NT2/D1 (cell line): ENCODE data around the gene NEURL3.

Experiments used
- SUZ12 ChIP-seq: IDR thresholded peaks from 2 replicates; pipeline ENCODE4 v1.6.1; 2011; ENCODE audit not compliant: insufficient read length, insufficient read depth; ENCODE audit errors: extremely low read depth
- YY1 ChIP-seq: IDR thresholded peaks from 2 replicates; pipeline ENCODE4 v1.6.1; 2011; ENCODE audit not compliant: insufficient read length, insufficient read depth
- ZNF274 ChIP-seq: IDR thresholded peaks from 2 replicates; pipeline ENCODE4 v1.6.1; 2011; ENCODE audit warnings: mild to moderate bottlenecking, low read depth, low read length

DNA sequence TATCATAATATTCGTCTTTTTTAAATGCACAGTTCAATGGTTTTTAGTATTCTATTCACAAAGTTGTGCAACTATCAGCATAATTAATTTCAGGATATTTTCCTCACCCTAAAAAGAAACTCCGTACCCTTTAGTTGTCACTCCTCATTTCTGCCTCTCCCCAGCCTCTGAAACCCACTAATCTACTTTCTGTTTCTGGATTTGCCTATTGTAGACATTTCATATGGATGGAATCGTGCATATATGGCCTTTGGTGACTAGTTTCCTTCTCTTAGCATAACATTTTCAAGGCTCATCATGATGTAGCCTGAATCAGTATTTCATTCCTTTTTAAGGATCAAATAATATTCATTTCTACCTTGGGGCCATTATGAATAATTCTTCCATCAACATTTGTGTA lies 18.5 kb downstream of the NEURL3 start:
- TF ChIP-seq SUZ12 = no peak
- no peak for TF ChIP-seq ZNF274
- no peak for TF ChIP-seq YY1
